Measurements from ENCODE around the gene ORAI1. TPM values are rescaled to one million over a fixed set of nuclear protein-coding genes. Genes with fewer than 3 reads are reported as not detected.

Gene ORAI1
- total RNA-seq, 1 donor from 2014 or later, result 16.7 TPM

Other genes with a start within 250 kb of the ORAI1 start
- 26.1 and 41.2 TPM in 2 replicates for gene RNF34, start 226.4 kb upstream of the ORAI1 start, total RNA-seq
- 22.0 and 32.4 TPM in 2 replicates for gene KDM2B, start 45.5 kb upstream of the ORAI1 start, total RNA-seq
- gene MORN3, start 43.1 kb downstream of the ORAI1 start, total RNA-seq, result not detected in 2 replicates
- 25.2 and 25.3 TPM in 2 replicates for gene TMEM120B, start 86.2 kb downstream of the ORAI1 start, total RNA-seq
- gene RHOF, start 167.2 kb downstream of the ORAI1 start, total RNA-seq, result 2.3 and 2.4 TPM in 2 replicates
- 3.9 and 4.0 TPM in 2 replicates for gene SETD1B, start 177.5 kb downstream of the ORAI1 start, total RNA-seq
- gene HPD, start 232.3 kb downstream of the ORAI1 start, total RNA-seq, result 0.13 TPM in 1 of 2 replicates, not detected in the other